CD14-positive monocyte (primary cell): ENCODE data around the gene ADK. TPM values are rescaled to one million over a fixed set of nuclear protein-coding genes. Genes with fewer than 3 reads are reported as not detected.

Experiments
- DNase-seq, 3 donors: peaks; one replicate each; pipeline ENCODE4 v3.0.0-alpha.2; 2011 to 2022
- H2AFZ ChIP-seq: 2 replicates; pipeline ENCODE4 v1.6.0; 2012; ENCODE audit warnings: mild to moderate bottlenecking, low read depth, low read length, inconsistent platforms; ENCODE audit not compliant: insufficient read depth, poor library complexity, severe bottlenecking
- H3K27ac ChIP-seq, 2 donors: 1 replicate in 1 of 2; 2 replicates in 1 of 2; pipeline ENCODE4 v1.5.1; 2012 to 2013; ENCODE audit warnings: low read length in 2 of 2, control low read depth in 1 of 2, inconsistent platforms in 1 of 2, low read depth in 1 of 2, mild to moderate bottlenecking in 1 of 2
- H3K27me3 ChIP-seq, 2 donors: one replicate each; pipeline versions ENCODE4 v1.6.0 to v1.6.1; 2011 to 2013; ENCODE audit warnings: low read length in 2 of 2; ENCODE audit not compliant: control insufficient read depth in 2 of 2, insufficient read depth in 2 of 2
- H3K36me3 ChIP-seq, 2 donors: replicated peaks in 1 of 2; 1 replicate in 1 of 2; 2 replicates in 1 of 2; pipeline versions ENCODE4 v1.5.1 to v1.6.1; 2012 to 2013; ENCODE audit warnings: low read length in 2 of 2, control low read depth in 1 of 2, inconsistent platforms in 1 of 2, mild to moderate bottlenecking in 1 of 2; ENCODE audit not compliant: insufficient read depth in 2 of 2, control insufficient read depth in 1 of 2
- H3K4me1 ChIP-seq, 2 donors: 1 replicate in 1 of 2; 2 replicates in 1 of 2; pipeline versions ENCODE4 v1.5.1 to v1.6.1; 2012 to 2013; ENCODE audit warnings: low read length in 2 of 2, control low read depth in 1 of 2, inconsistent platforms in 1 of 2, mild to moderate bottlenecking in 1 of 2, moderate library complexity in 1 of 2; ENCODE audit not compliant: insufficient read depth in 2 of 2, control insufficient read depth in 1 of 2
- H3K4me2 ChIP-seq: replicated peaks from 2 replicates; pipeline ENCODE3; 2012; ENCODE audit warnings: low read length, moderate library complexity, mild to moderate bottlenecking; ENCODE audit not compliant: poor library complexity, severe bottlenecking; ENCODE audit errors: extremely low read depth
- H3K4me3 ChIP-seq, 3 experiments: fragments of 200-600 bp in 1 of 3; sonication (generic) in 1 of 3; replicated peaks in 1 of 3; 1 replicate in 2 of 3; 2 replicates in 1 of 3; pipeline ENCODE4 v1.5.1; 2011 to 2013; ENCODE audit warnings: low read length in 3 of 3, mild to moderate bottlenecking in 3 of 3, control low read depth in 2 of 3, low read depth in 2 of 3, inconsistent platforms in 1 of 3, moderate library complexity in 1 of 3
- H3K79me2 ChIP-seq: 2 replicates; pipeline ENCODE4 v1.6.0; 2012; ENCODE audit warnings: mild to moderate bottlenecking, control low read depth, inconsistent platforms, low read length, moderate library complexity; ENCODE audit not compliant: insufficient read depth
- H3K9ac ChIP-seq: 2 replicates; pipeline ENCODE4 v1.6.0; 2017; ENCODE audit warnings: low read length, mild to moderate bottlenecking; ENCODE audit not compliant: insufficient read depth, poor library complexity, severe bottlenecking
- H3K9me3 ChIP-seq, 2 donors: replicated peaks in 1 of 2; 1 replicate in 1 of 2; 2 replicates in 1 of 2; pipeline versions ENCODE4 v1.5.1 to v1.6.1; 2012 to 2013; ENCODE audit warnings: low read length in 2 of 2, control low read depth in 1 of 2; ENCODE audit not compliant: control insufficient read depth in 1 of 2, insufficient read depth in 1 of 2
- H4K20me1 ChIP-seq: 2 replicates; pipeline ENCODE4 v1.6.0; 2012; ENCODE audit warnings: mild to moderate bottlenecking, low read length, control low read depth, moderate library complexity; ENCODE audit not compliant: insufficient read depth
- H3K27ac Mint-ChIP-seq, 7 donors: one replicate each; pipeline ENCODE4 v1.8.0; 2020; ENCODE audit warnings: mild to moderate bottlenecking in 7 of 7, mixed read lengths in 7 of 7, moderate library complexity in 6 of 7, inconsistent platforms in 2 of 7
- H3K27me3 Mint-ChIP-seq, 3 donors: one replicate each; pipeline ENCODE4 v1.8.0; 2021 to 2022; ENCODE audit warnings: low read depth in 3 of 3, mild to moderate bottlenecking in 3 of 3, mixed read lengths in 3 of 3, moderate library complexity in 3 of 3, inconsistent platforms in 1 of 3
- H3K36me3 Mint-ChIP-seq, 2 donors: one replicate each; pipeline ENCODE4 v1.8.0; 2020; ENCODE audit warnings: mixed read lengths in 2 of 2, inconsistent platforms in 1 of 2, mild to moderate bottlenecking in 1 of 2
- H3K4me1 Mint-ChIP-seq: one replicate; pipeline ENCODE4 v1.8.0; 2020; ENCODE audit warnings: mild to moderate bottlenecking, mixed read lengths
- H3K4me3 Mint-ChIP-seq, 2 donors: one replicate each; pipeline ENCODE4 v1.8.0; 2020; ENCODE audit warnings: mild to moderate bottlenecking in 2 of 2, mixed read lengths in 2 of 2, moderate library complexity in 1 of 2
- H3K9me3 Mint-ChIP-seq, 7 donors: one replicate each; pipeline ENCODE4 v1.8.0; 2020 to 2022; ENCODE audit warnings: mixed read lengths in 7 of 7, mild to moderate bottlenecking in 6 of 7, moderate library complexity in 6 of 7, inconsistent platforms in 2 of 7
- CTCF ChIP-seq: fragments of 200-600 bp; IDR thresholded peaks from one replicate; pipeline ENCODE4 v1.8.0; 2022; ENCODE audit warnings: antibody characterized with exemption, mild to moderate bottlenecking
- WGBS: methylation state at CpG from one replicate; pipeline ENCODE4 v1.1.5; 2013; ENCODE audit warnings: missing lambda C conversion rate; ENCODE audit not compliant: insufficient coverage; 5-methylcytosine and 5-hydroxymethylcytosine counted together
- intact Hi-C, 2 donors: fragments of 100-400 bp; cut with micrococcal nuclease; formaldehyde crosslinking; loops; one replicate each; pipeline versions ENCODE4 v1.15.0 to v1.15.1; 2023
- polyA plus RNA-seq, 3 donors: library from polyadenylated mRNA; depleted of rRNA in 1 of 3; unstranded in 2 of 3; stranded (reverse) in 1 of 3; fragments of 300-500 nt in 2 of 3; fragments of >200 nt in 1 of 3; fragmentation: Illumina TruSeq in 2 of 3; gene quantifications; 1 replicate in 2 of 3; 2 replicates in 1 of 3; pipeline ENCODE4 v1.2.3, GENCODE V29; 2012 to 2021

The ADK gene
- polyA plus RNA-seq, 3 donors = 6.4 to 38.2 (median 35.7) TPM

- Histone ChIP-seq H3K27me3 (no peaks in the 10 kb centered on the region), H3K9ac (no peak overlapping the region), H3K9me3 (no peaks in the 10 kb centered on the region), H3K4me1 (peaks cover 8 to 17% of the 10 kb centered on the region in 2 donors), H3K27ac (no peak overlapping the region), H3K79me2 (no peaks in the 10 kb centered on the region), H3K4me2 (no peak overlapping the region), H4K20me1 (no peaks in the 10 kb centered on the region), H2AFZ (no peak overlapping the region), H3K4me3 (no peak overlapping the region), H3K36me3 (no peaks in the 10 kb centered on the region)
- TF ChIP-seq CTCF = no peak
- Mint-ChIP-seq H3K27me3 (no peaks in the 10 kb centered on the region), H3K27ac (peak overlapping the region in 3 of 7 donors; percentile 26 to 69 (median 59)), H3K36me3 (peaks cover 4% of the 10 kb centered on the region in 2 donors), H3K4me3 (no peak overlapping the region), H3K4me1 (peaks cover 9% of the 10 kb centered on the region), H3K9me3 (no peaks in the 10 kb centered on the region)
- intact Hi-C loops = no loop called here
- DNase-seq = no peak
- WGBS = 96% methylated on average over 4 of the region's 9 CpGs
Observed at GRCh38 chr10:74223755-74224529, 72.9 kb downstream of the ADK start.

GRCh38 chr10:74227697-74228424 lies 76.8 kb downstream of the ADK start:
- Histone ChIP-seq H3K9ac (peak overlapping the region; percentile 40), H3K9me3 (no peaks in the 10 kb centered on the region), H3K79me2 (no peaks in the 10 kb centered on the region), H3K4me1 (peaks cover 8 to 17% of the 10 kb centered on the region in 2 donors), H3K4me3 (peak overlapping the region in 1 of 3 experiments; percentile 20), H3K36me3 (no peaks in the 10 kb centered on the region), H3K27me3 (no peaks in the 10 kb centered on the region), H4K20me1 (no peaks in the 10 kb centered on the region), H2AFZ (no peak overlapping the region), H3K4me2 (peak overlapping the region; percentile 38), H3K27ac (peak overlapping the region; percentile 58 to 89)
- Mint-ChIP-seq H3K9me3 (no peaks in the 10 kb centered on the region), H3K27me3 (no peaks in the 10 kb centered on the region), H3K4me1 (peaks cover 13% of the 10 kb centered on the region), H3K4me3 (peak overlapping the region in 1 of 2 donors; percentile 74), H3K27ac (peak overlapping the region; percentile 90 to 98 (median 94)), H3K36me3 (peaks cover 4% of the 10 kb centered on the region in 2 donors)
- DNase-seq = peak; percentile 84 to 94 (median 92)
- no peak for TF ChIP-seq CTCF
- 100% methylated on average over 2 of the region's 3 CpGs for WGBS
- intact Hi-C loops = loop anchor here in 1 of 2 donors (5.0 kb wide), 1 partner anchor 76 kb away; the partner anchor contains the start of genes ADK and AP3M1
